IMR-90 (cell line): ENCODE data around the gene MAP2. TPM values are rescaled to one million over a fixed set of nuclear protein-coding genes. Genes with fewer than 3 reads are reported as not detected.

Experiments used
- ATAC-seq: fragments of 200-7000 bp; cut with Tn5 transposase; 2 replicates; pipeline ENCODE4 v1.9.1; 2020; ENCODE audit warnings: low read depth, mild to moderate bottlenecking, moderate library complexity
- BruUV-seq: library from RNA; stranded (reverse); fragments of 400-500 nt; replicated peaks from 2 replicates; lab custom pipeline; 2021; lab: Mats Ljungman, UMichigan
- CTCF ChIA-PET: fragments of 300-600 bp; formaldehyde crosslinking; extraction: SDS; loops from one replicate; lab custom pipeline; 2021; ENCODE audit warnings: antibody characterized with exemption; lab: Yijun Ruan, JAX
- POLR2A ChIA-PET: fragments of 300-600 bp; sonication (Branson Sonifier 250); formaldehyde crosslinking; loops from one replicate; lab custom pipeline; 2022; ENCODE audit warnings: antibody characterized with exemption; ENCODE audit not compliant: unreplicated experiment; lab: Charles Lee
- DNase-seq: peaks from one replicate; pipeline ENCODE4 v3.0.0; 2013
- H2AFZ ChIP-seq: replicated peaks from 2 replicates; pipeline ENCODE3; 2013; ENCODE audit warnings: low read length, mild to moderate bottlenecking; ENCODE audit not compliant: poor library complexity
- H2AK5ac ChIP-seq: 2 replicates; pipeline ENCODE4 v1.6.1; 2013; ENCODE audit warnings: low read depth, low read length, inconsistent platforms
- H2AK9ac ChIP-seq: replicated peaks from 2 replicates; pipeline ENCODE3; 2013; ENCODE audit warnings: mild to moderate bottlenecking, low read depth, low read length, moderate library complexity; ENCODE audit not compliant: poor library complexity
- H2BK120ac ChIP-seq: 2 replicates; pipeline ENCODE4 v1.6.1; 2013; ENCODE audit warnings: low read depth, low read length, inconsistent platforms
- H2BK15ac ChIP-seq: 3 replicates; pipeline ENCODE4 v1.6.1; 2013; ENCODE audit warnings: low read depth, low read length, inconsistent platforms
- H2BK20ac ChIP-seq: 2 replicates; pipeline ENCODE4 v1.6.1; 2013; ENCODE audit warnings: low read depth, mild to moderate bottlenecking, inconsistent platforms, low read length, moderate library complexity
- H2BK5ac ChIP-seq: 2 replicates; pipeline ENCODE4 v1.6.1; 2013; ENCODE audit warnings: mild to moderate bottlenecking, low read depth, low read length, inconsistent platforms; ENCODE audit not compliant: poor library complexity, severe bottlenecking
- H3K14ac ChIP-seq: replicated peaks from 2 replicates; pipeline ENCODE4 v1.6.1; 2013; ENCODE audit warnings: low read depth, low read length, inconsistent platforms
- H3K18ac ChIP-seq: 2 replicates; pipeline ENCODE4 v1.6.1; 2013; ENCODE audit warnings: low read depth, low read length, control low read depth
- H3K23ac ChIP-seq: 2 replicates; pipeline ENCODE4 v1.6.1; 2013; ENCODE audit warnings: low read depth, low read length, inconsistent platforms
- H3K27ac ChIP-seq: 2 replicates; pipeline ENCODE4 v1.5.1; 2013; ENCODE audit warnings: mild to moderate bottlenecking, control low read depth, low read length; ENCODE audit not compliant: insufficient read depth
- H3K27me3 ChIP-seq: 2 replicates; pipeline ENCODE4 v1.6.1; 2013; ENCODE audit warnings: low read length; ENCODE audit not compliant: control insufficient read depth, insufficient read depth
- H3K36me3 ChIP-seq: 2 replicates; pipeline ENCODE4 v1.6.1; 2013; ENCODE audit warnings: low read length, mixed read lengths; ENCODE audit not compliant: control insufficient read depth, insufficient read depth
- H3K4ac ChIP-seq: 2 replicates; pipeline ENCODE4 v1.6.1; 2013; ENCODE audit warnings: low read depth, low read length, inconsistent platforms
- H3K4me1 ChIP-seq: 2 replicates; pipeline ENCODE4 v1.6.1; 2013; ENCODE audit warnings: low read length, mixed read lengths; ENCODE audit not compliant: control insufficient read depth, insufficient read depth
- H3K4me2 ChIP-seq: 2 replicates; pipeline ENCODE4 v1.6.1; 2013; ENCODE audit warnings: low read depth, mild to moderate bottlenecking, control low read depth, low read length, moderate library complexity
- H3K4me3 ChIP-seq: 2 replicates; pipeline ENCODE4 v1.5.1; 2013; ENCODE audit warnings: low read depth, mild to moderate bottlenecking, control low read depth, low read length, moderate library complexity; ENCODE audit not compliant: insufficient read depth
- H3K56ac ChIP-seq: 2 replicates; pipeline ENCODE4 v1.6.1; 2013; ENCODE audit warnings: low read length, inconsistent platforms; ENCODE audit not compliant: insufficient read depth; ENCODE audit errors: extremely low read depth
- H3K79me1 ChIP-seq, 2 experiments: 2 replicates each; pipeline ENCODE4 v1.6.1; 2013; ENCODE audit warnings: low read length in 2 of 2, inconsistent platforms in 1 of 2, low read depth in 1 of 2
- H3K9ac ChIP-seq: 2 replicates; pipeline ENCODE4 v1.6.1; 2013; ENCODE audit warnings: low read depth, low read length, control low read depth
- H3K9me1 ChIP-seq: 2 replicates; pipeline ENCODE4 v1.6.1; 2013; ENCODE audit warnings: low read length, inconsistent platforms; ENCODE audit not compliant: insufficient read depth
- H3K9me3 ChIP-seq: 2 replicates; pipeline ENCODE4 v1.6.1; 2013; ENCODE audit warnings: low read length; ENCODE audit not compliant: control insufficient read depth, insufficient read depth
- H4K20me1 ChIP-seq: 2 replicates; pipeline ENCODE4 v1.6.1; 2013; ENCODE audit warnings: low read length, inconsistent platforms; ENCODE audit not compliant: insufficient read depth
- H4K5ac ChIP-seq: 2 replicates; pipeline ENCODE4 v1.6.1; 2013; ENCODE audit warnings: mild to moderate bottlenecking, low read depth, low read length, control low read depth
- H4K8ac ChIP-seq, 2 experiments: 2 replicates each; pipeline ENCODE4 v1.6.1; 2013; ENCODE audit warnings: low read depth in 2 of 2, low read length in 2 of 2, control low read depth in 1 of 2, inconsistent platforms in 1 of 2
- H4K91ac ChIP-seq: 2 replicates; pipeline ENCODE4 v1.6.1; 2013; ENCODE audit warnings: low read depth, low read length, inconsistent platforms; ENCODE audit not compliant: insufficient read depth
- BHLHE40 ChIP-seq: fragments of 150-350 bp; IDR thresholded peaks from 2 replicates; pipeline ENCODE4 v1.6.1; 2016; ENCODE audit warnings: mild to moderate bottlenecking, low read depth, low read length
- CEBPB ChIP-seq: IDR thresholded peaks from 2 replicates; pipeline ENCODE4 v1.6.1; 2012; ENCODE audit warnings: low read depth, low read length, improper control_type of control experiment
- CHD1 ChIP-seq: IDR thresholded peaks from 2 replicates; pipeline ENCODE4 v1.6.1; 2012; ENCODE audit warnings: low read depth, low read length, improper control_type of control experiment
- ELK1 ChIP-seq: fragments of 150-350 bp; IDR thresholded peaks from 2 replicates; pipeline ENCODE4 v1.6.1; 2016; ENCODE audit warnings: low read depth, mild to moderate bottlenecking, low read length, moderate library complexity, borderline replicate concordance
- FOS ChIP-seq: fragments of 150-350 bp; IDR thresholded peaks from 2 replicates; pipeline ENCODE4 v1.6.1; 2016; ENCODE audit warnings: low read depth, low read length
- MXI1 ChIP-seq: IDR thresholded peaks from 2 replicates; pipeline ENCODE4 v1.6.1; 2012; ENCODE audit warnings: low read depth, mild to moderate bottlenecking, low read length, moderate library complexity, borderline replicate concordance
- NFE2L2 ChIP-seq: fragments of 150-350 bp; IDR thresholded peaks from 2 replicates; pipeline ENCODE4 v1.6.1; 2016; ENCODE audit warnings: low read depth, mild to moderate bottlenecking, low read length
- SMC3 ChIP-seq: fragments of 150-350 bp; IDR thresholded peaks from 2 replicates; pipeline ENCODE4 v1.6.1; 2016; ENCODE audit warnings: low read depth, mild to moderate bottlenecking, antibody characterized with exemption, low read length, moderate library complexity
- WGBS, 2 experiments: methylation state at CpG; one replicate each; pipeline versions ENCODE4 v1.1.5 to v1.1.7; 2013; ENCODE audit warnings: missing lambda C conversion rate in 2 of 2; ENCODE audit not compliant: insufficient read length in 1 of 2; ENCODE audit errors: extremely low coverage in 2 of 2; 5-methylcytosine and 5-hydroxymethylcytosine counted together
- dilution Hi-C: fragments of 300-500 bp; cut with HindIII; formaldehyde crosslinking; loops from one replicate; pipeline ENCODE4 v1.14.3; 2018; ENCODE audit warnings: low sequenced_read_pairs; ENCODE audit not compliant: unreplicated experiment
- in situ Hi-C: fragments of 300-500 bp; cut with MboI; formaldehyde crosslinking; loops from 3 replicates; pipeline ENCODE4 v1.14.3; 2019; ENCODE audit warnings: low sequenced_read_pairs, inconsistent platforms, mixed read lengths
- intact Hi-C: fragments of 100-400 bp; cut with micrococcal nuclease; formaldehyde crosslinking; loops from 2 replicates; pipeline ENCODE4 v1.10.0; 2022
- polyA plus RNA-seq, 3 experiments: library from polyadenylated mRNA; depleted of rRNA; stranded (reverse); fragments of >200 nt; gene quantifications; 2 replicates each; pipeline ENCODE4 v1.2.3, GENCODE V29; 2012; ENCODE audit warnings: low replicate concordance in 1 of 3
- total RNA-seq: library from RNA; depleted of rRNA; stranded (reverse); fragments of >200 nt; gene quantifications from 2 replicates; pipeline ENCODE4 v1.2.3, GENCODE V29; 2012
- TF ChIP-seq, protein P1 (sequence below): fragments of 150-350 bp; IDR thresholded peaks from 2 replicates; pipeline ENCODE4 v1.6.1; 2017; ENCODE audit warnings: mild to moderate bottlenecking, antibody characterized with exemption, low read length, low read depth
- TF ChIP-seq, protein P2 (sequence below): conservative IDR thresholded peaks from 2 replicates; pipeline ENCODE4 v1.5.1; 2012; ENCODE audit warnings: mild to moderate bottlenecking, low read depth, low read length, improper control_type of control experiment

Gene MAP2
- total and polyA plus RNA-seq, 2 of the 4 experiments (the other 2 are of a cell fraction), result 0.29 to 0.36 TPM

- H3K4ac ChIP-seq, result no peak overlapping the region
- no peak overlapping the region for H4K5ac ChIP-seq
- BruUV-seq, result no TSS peak
- no peak overlapping the region for H3K27ac ChIP-seq
- no peak overlapping the region for H2AK9ac ChIP-seq
- H3K79me1 ChIP-seq, result no peaks in the 10 kb centered on the region
- H3K4me1 ChIP-seq, result no peaks in the 10 kb centered on the region
- H3K36me3 ChIP-seq, result no peaks in the 10 kb centered on the region
- H3K9me1 ChIP-seq, result no peaks in the 10 kb centered on the region
- no peaks in the 10 kb centered on the region for H3K9me3 ChIP-seq
- H3K23ac ChIP-seq, result no peak overlapping the region
- H2BK15ac ChIP-seq, result no peak overlapping the region
- H2AK5ac ChIP-seq, result no peak overlapping the region
- H4K20me1 ChIP-seq, result no peaks in the 10 kb centered on the region
- no CpG with 5 or more reads among the region's 2 CpGs for WGBS, 2 experiments
- H3K4me3 ChIP-seq, result no peak overlapping the region
- H3K4me2 ChIP-seq, result no peak overlapping the region
- H3K18ac ChIP-seq, result no peak overlapping the region
- POLR2A ChIA-PET, result no interaction called here
- H2BK5ac ChIP-seq, result no peak overlapping the region
- H3K14ac ChIP-seq, result no peak overlapping the region
- H2BK20ac ChIP-seq, result no peak overlapping the region
- CTCF ChIA-PET, result no interaction called here
- no peak overlapping the region for H3K56ac ChIP-seq
- dilution Hi-C loops, result no loop called here
- no peak overlapping the region for H2AFZ ChIP-seq
- intact Hi-C loops, result no loop called here
- no peaks in the 10 kb centered on the region for H3K27me3 ChIP-seq
- no peak overlapping the region for H4K91ac ChIP-seq
- in situ Hi-C loops, result no loop called here
- no peak for ATAC-seq
- no peak for DNase-seq
- TF ChIP-seq MXI1 (no peak), FOS (no peak), NFE2L2 (no peak), CEBPB (no peak), ELK1 (no peak), CHD1 (no peak), SMC3 (no peak), BHLHE40 (no peak)
- TF ChIP-seq, protein P1, sequence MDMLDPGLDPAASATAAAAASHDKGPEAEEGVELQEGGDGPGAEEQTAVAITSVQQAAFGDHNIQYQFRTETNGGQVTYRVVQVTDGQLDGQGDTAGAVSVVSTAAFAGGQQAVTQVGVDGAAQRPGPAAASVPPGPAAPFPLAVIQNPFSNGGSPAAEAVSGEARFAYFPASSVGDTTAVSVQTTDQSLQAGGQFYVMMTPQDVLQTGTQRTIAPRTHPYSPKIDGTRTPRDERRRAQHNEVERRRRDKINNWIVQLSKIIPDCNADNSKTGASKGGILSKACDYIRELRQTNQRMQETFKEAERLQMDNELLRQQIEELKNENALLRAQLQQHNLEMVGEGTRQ, result no peak
- TF ChIP-seq, protein P2, sequence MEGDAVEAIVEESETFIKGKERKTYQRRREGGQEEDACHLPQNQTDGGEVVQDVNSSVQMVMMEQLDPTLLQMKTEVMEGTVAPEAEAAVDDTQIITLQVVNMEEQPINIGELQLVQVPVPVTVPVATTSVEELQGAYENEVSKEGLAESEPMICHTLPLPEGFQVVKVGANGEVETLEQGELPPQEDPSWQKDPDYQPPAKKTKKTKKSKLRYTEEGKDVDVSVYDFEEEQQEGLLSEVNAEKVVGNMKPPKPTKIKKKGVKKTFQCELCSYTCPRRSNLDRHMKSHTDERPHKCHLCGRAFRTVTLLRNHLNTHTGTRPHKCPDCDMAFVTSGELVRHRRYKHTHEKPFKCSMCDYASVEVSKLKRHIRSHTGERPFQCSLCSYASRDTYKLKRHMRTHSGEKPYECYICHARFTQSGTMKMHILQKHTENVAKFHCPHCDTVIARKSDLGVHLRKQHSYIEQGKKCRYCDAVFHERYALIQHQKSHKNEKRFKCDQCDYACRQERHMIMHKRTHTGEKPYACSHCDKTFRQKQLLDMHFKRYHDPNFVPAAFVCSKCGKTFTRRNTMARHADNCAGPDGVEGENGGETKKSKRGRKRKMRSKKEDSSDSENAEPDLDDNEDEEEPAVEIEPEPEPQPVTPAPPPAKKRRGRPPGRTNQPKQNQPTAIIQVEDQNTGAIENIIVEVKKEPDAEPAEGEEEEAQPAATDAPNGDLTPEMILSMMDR, result no peak
- no peak overlapping the region for H2BK120ac ChIP-seq
- no peak overlapping the region for H4K8ac ChIP-seq
- no peak overlapping the region for H3K9ac ChIP-seq
These were observed 278.9 kb downstream of the MAP2 start for GRCh38 chr2:209702775-209703174.
